ENCODE results near the gene RASEF.

The RASEF gene

GRCh38 chr9:82997476-82998140 lies 65.3 kb downstream of the RASEF start:
- ChIA-PET POLR2A (no interaction called here), CTCF (no interaction called here)
- TF ChIP-seq NFRKB (IDR thresholded peaks at IDR 0.05) (no peak), CTBP1 (IDR thresholded peaks at IDR 0.05; ENCODE audit: borderline replicate concordance) (no peak), SUZ12 (IDR thresholded peaks at IDR 0.05) (no peak), FOXM1 (IDR thresholded peaks at IDR 0.05; ENCODE audit: borderline replicate concordance) (no peak), SP1 (IDR thresholded peaks at IDR 0.05) (no peak), FOXA1 (IDR thresholded peaks at IDR 0.05) (no peak), L3MBTL2 (conservative IDR thresholded peaks at IDR 0.05) (no peak), TARDBP (IDR thresholded peaks at IDR 0.05) (no peak), ZNF384 (IDR thresholded peaks at IDR 0.05) (no peak), FOXK2 (IDR thresholded peaks at IDR 0.05) (no peak)
- DNase-seq (ENCODE audit: extremely low spot score) = no peak

GRCh38 chr9:82996941-82997340 lies 66.0 kb downstream of the RASEF start:
- POLR2A ChIA-PET = no interaction called here
- CTCF ChIA-PET = no interaction called here
- no peak for DNase-seq (ENCODE audit: extremely low spot score)
- TF ChIP-seq ZNF384 (IDR thresholded peaks at IDR 0.05) (no peak), FOXM1 (IDR thresholded peaks at IDR 0.05; ENCODE audit: borderline replicate concordance) (no peak), HDGF (IDR thresholded peaks at IDR 0.05; ENCODE audit: borderline replicate concordance) (no peak), BHLHE40 (IDR thresholded peaks at IDR 0.05; ENCODE audit: borderline replicate concordance) (no peak)

GRCh38 chr9:82993856-82994605 lies 68.9 kb downstream of the RASEF start:
- TF ChIP-seq FOXA1 (IDR thresholded peaks at IDR 0.05) = no peak
- no peak for TF ChIP-seq BHLHE40 (IDR thresholded peaks at IDR 0.05; ENCODE audit: borderline replicate concordance)
- TF ChIP-seq SUZ12 (IDR thresholded peaks at IDR 0.05) = no peak
- CTCF ChIA-PET = no interaction called here
- no peak for DNase-seq (ENCODE audit: extremely low spot score)
- POLR2A ChIA-PET = no interaction called here

GRCh38 chr9:82991671-82992070 lies 71.3 kb downstream of the RASEF start:
- DNase-seq (ENCODE audit: extremely low spot score) = no peak
- CTCF ChIA-PET = no interaction called here
- POLR2A ChIA-PET = no interaction called here
- TF ChIP-seq LEF1 (IDR thresholded peaks at IDR 0.05; ENCODE audit: borderline replicate concordance) (no peak), BHLHE40 (IDR thresholded peaks at IDR 0.05; ENCODE audit: borderline replicate concordance) (no peak), PKNOX1 (IDR thresholded peaks at IDR 0.05) (no peak), TARDBP (IDR thresholded peaks at IDR 0.05) (no peak), SUZ12 (IDR thresholded peaks at IDR 0.05) (no peak), FOXM1 (IDR thresholded peaks at IDR 0.05; ENCODE audit: borderline replicate concordance) (no peak), HDGF (IDR thresholded peaks at IDR 0.05; ENCODE audit: borderline replicate concordance) (no peak), SP1 (IDR thresholded peaks at IDR 0.05) (no peak), L3MBTL2 (conservative IDR thresholded peaks at IDR 0.05) (no peak), ZNF384 (IDR thresholded peaks at IDR 0.05) (no peak), FOXK2 (IDR thresholded peaks at IDR 0.05) (no peak)

GRCh38 chr9:82989929-82990328 lies 73.0 kb downstream of the RASEF start:
- CTCF ChIA-PET = no interaction called here
- POLR2A ChIA-PET = no interaction called here

GRCh38 chr9:82988488-82988887 lies 74.5 kb downstream of the RASEF start:
- ChIA-PET POLR2A (no interaction called here), CTCF (no interaction called here)
- TF ChIP-seq ZNF384 (IDR thresholded peaks at IDR 0.05) = no peak
- no peak for TF ChIP-seq SP1 (IDR thresholded peaks at IDR 0.05)
- no peak for TF ChIP-seq LEF1 (IDR thresholded peaks at IDR 0.05; ENCODE audit: borderline replicate concordance)
- TF ChIP-seq TARDBP (IDR thresholded peaks at IDR 0.05) = no peak
- TF ChIP-seq ELF4 (IDR thresholded peaks at IDR 0.05) = no peak
- TF ChIP-seq NFRKB (IDR thresholded peaks at IDR 0.05) = no peak
- TF ChIP-seq PKNOX1 (IDR thresholded peaks at IDR 0.05) = no peak
- TF ChIP-seq HDGF (IDR thresholded peaks at IDR 0.05; ENCODE audit: borderline replicate concordance) = no peak
- TF ChIP-seq FOXK2 (IDR thresholded peaks at IDR 0.05) = no peak
- TF ChIP-seq L3MBTL2 (conservative IDR thresholded peaks at IDR 0.05) = no peak
- TF ChIP-seq FOXM1 (IDR thresholded peaks at IDR 0.05; ENCODE audit: borderline replicate concordance) = no peak
- no peak for TF ChIP-seq FOXA1 (IDR thresholded peaks at IDR 0.05)
- no peak for TF ChIP-seq CTBP1 (IDR thresholded peaks at IDR 0.05; ENCODE audit: borderline replicate concordance)
- no peak for TF ChIP-seq ARNT (IDR thresholded peaks at IDR 0.05)
- TF ChIP-seq SUZ12 (IDR thresholded peaks at IDR 0.05) = no peak
- TF ChIP-seq BHLHE40 (IDR thresholded peaks at IDR 0.05; ENCODE audit: borderline replicate concordance) = no peak
- DNase-seq (ENCODE audit: extremely low spot score) = no peak

More at GRCh38 chr9:82989929-82990328, 73.0 kb downstream of the RASEF start:
- no peak for TF ChIP-seq ZNF384 (IDR thresholded peaks at IDR 0.05)
- no peak for DNase-seq (ENCODE audit: extremely low spot score)

- CTCF ChIA-PET = no interaction called here
- POLR2A ChIA-PET = no interaction called here
- TF ChIP-seq FOXK2 (IDR thresholded peaks at IDR 0.05) (no peak), FOXM1 (IDR thresholded peaks at IDR 0.05; ENCODE audit: borderline replicate concordance) (no peak), BHLHE40 (IDR thresholded peaks at IDR 0.05; ENCODE audit: borderline replicate concordance) (no peak), ZNF384 (IDR thresholded peaks at IDR 0.05) (no peak), L3MBTL2 (conservative IDR thresholded peaks at IDR 0.05) (no peak), TARDBP (IDR thresholded peaks at IDR 0.05) (no peak), SUZ12 (IDR thresholded peaks at IDR 0.05) (no peak), CTBP1 (IDR thresholded peaks at IDR 0.05; ENCODE audit: borderline replicate concordance) (no peak), FOXA1 (IDR thresholded peaks at IDR 0.05) (no peak), NFRKB (IDR thresholded peaks at IDR 0.05) (no peak)
- no peak for DNase-seq (ENCODE audit: extremely low spot score)
These were observed 75.4 kb downstream of the RASEF start for GRCh38 chr9:82987370-82988189.

All from HEK293T (cell line).